HG02571 (cell line): ENCODE results near the gene TFCP2.
"Not testable (repeated sequence)": the region's sequence is repeated elsewhere in the genome, so short reads cannot be mapped to it uniquely, and the experiment has no call there.

ENCODE experiments used
- ATAC-seq: cut with Tn5 transposase; IDR thresholded peaks from one replicate; pipeline ENCODE4 v1.9.1; 2021; ENCODE audit warnings: mild to moderate bottlenecking, moderate library complexity; ENCODE audit not compliant: unreplicated experiment

TFCP2 gene

DNA sequence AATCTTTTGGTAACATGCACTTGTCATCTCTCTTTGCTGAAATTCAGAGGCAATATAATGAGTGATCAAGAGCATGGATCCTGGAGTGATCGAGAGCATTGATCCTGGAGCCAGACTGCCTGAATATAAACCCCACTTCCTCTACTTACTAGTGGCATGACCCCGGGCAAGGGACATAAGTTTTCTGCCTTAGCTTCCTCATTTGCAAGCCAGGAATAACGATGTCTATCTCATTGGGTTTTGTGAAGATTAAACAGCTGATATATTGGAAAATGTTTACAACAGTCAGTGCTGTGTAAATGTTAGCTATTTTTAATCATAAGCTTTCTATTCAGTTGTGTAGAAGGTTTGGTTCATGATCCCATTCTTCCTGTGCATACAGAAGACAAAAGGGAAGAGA, 87.2 kb downstream of the TFCP2 start:
- ATAC-seq, result no peak

GRCh38 chr12:51083126-51083833, 89.7 kb downstream of the TFCP2 start, which contains the start of gene CSRNP2:
CSRNP2 (minus strand) TSS chr12:51083596; CDS start chr12:51076561, 7,035 bp downstream.
- peak; percentile 94 for ATAC-seq

GRCh38 chr12:51082561-51083125, 90.3 kb downstream of the TFCP2 start:
- ATAC-seq, result no peak

- ATAC-seq, result no peak
These were observed 91.5 kb downstream of the TFCP2 start for GRCh38 chr12:51081421-51081820.

GRCh38 chr12:51080136-51080535, 92.8 kb downstream of the TFCP2 start:
- ATAC-seq, result no peak

DNA sequence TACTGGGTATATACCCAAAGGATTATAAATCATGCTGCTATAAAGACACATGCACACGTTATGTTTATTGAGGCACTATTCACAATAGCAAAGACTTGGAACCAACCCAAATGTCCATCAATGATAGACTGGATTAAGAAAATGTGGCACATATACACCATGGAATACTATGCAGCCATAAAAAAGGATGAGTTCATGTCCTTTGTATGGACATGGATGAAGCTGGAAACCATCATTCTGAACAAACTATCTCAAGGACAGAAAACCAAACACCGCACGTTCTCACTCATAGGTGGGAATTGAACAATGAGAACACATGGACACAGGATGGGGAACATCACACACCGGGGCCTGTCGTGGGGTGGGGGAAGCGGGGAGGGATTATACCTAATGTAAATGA, 94.1 kb downstream of the TFCP2 start:
- ATAC-seq, result not testable (repeated sequence)

DNA sequence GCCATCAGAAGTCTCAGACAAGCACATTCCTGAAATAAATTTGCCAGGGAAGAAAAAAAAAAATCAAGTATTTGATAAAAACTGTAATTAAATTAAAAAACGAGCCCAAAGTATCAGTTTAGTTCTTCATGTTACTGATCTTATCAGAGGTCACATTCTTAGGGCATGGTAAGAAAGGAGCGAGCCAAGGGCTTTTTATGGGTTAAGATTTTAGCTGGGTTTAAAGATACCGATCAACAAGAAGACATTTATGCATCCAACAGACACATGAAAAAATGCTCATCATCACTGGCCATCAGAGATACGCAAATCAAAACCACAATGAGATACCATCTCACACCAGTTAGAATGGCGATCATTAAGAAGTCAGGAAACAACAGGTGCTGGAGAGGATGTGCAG, 94.6 kb downstream of the TFCP2 start:
- ATAC-seq, result not testable (repeated sequence)

GRCh38 chr12:51077930-51078329, 95.0 kb downstream of the TFCP2 start:
- no peak for ATAC-seq

DNA sequence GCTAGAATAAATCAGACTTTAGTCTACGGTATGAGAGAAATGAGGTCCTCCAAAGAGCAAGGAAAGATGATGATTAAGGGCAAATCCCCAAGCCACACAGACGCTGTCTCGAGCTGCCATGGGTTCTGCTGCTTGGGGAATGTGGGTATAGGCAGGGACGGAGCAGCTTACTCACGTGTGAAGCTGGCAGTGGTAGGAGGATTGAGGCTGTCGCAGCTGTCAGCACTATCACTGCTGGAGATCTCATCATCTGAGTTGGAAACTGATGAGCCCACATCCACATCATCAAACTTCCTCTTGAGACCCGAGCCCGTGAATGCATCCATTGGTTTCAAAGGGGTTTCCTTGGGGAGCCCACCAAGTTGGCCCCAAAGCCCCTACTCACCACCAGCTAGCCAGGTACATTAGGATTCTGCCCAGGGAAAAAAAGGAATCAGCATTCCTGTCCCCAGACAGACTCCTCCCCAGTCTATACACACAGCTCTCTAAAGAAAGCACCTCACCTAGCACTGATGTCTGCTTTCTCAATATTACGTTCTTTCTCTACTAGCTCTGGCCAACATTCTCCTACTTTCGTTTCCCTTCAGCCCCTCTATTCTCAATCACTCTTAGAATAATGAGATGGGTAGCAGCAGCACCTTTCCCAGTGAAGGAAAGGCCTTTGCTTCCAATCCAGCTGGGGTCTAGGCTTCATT, 96.6 kb downstream of the TFCP2 start:
- no peak for ATAC-seq

GRCh38 chr12:51075390-51075789, 97.5 kb downstream of the TFCP2 start:
- ATAC-seq, result no peak

DNA sequence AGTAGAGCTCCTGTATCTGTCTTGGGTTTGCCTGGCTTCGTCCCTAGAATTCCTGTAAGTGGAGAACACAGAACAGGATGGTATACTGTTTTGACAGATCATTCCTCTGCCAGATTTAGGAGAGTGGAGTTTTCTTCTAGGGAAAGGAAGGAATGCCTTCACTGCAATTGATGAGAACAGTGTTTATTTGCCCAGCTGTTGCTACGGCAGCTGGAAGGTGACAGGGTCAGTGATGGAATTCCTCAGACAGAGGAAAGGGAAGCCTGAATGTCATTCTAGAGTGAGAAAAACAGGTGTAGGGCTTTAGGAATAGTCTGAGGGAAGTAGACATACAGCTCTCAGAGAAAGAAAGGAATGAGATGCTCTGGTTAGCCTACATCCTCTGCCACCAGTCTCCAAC, 101.3 kb downstream of the TFCP2 start:
- no peak for ATAC-seq

DNA sequence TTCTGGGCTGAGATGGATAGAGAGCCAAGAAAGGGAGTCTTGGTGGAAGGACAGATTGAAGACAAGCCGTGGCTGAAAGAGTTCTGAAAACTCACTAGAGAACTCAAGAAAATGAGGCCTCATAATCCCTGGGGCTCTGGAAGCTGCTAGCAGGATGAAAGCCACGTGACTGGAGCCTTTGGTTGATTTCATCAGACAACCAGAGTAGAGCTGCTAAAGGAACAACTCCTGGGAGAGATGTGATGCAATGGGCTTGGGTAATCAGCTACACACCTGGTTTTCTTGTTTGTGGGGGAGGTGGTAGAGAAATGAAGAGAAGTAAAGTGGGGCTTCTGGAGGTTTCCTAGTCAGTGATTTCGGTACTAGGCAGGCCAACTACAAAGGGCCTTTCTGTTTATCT, 102.9 kb downstream of the TFCP2 start:
- ATAC-seq, result no peak

GRCh38 chr12:51067771-51068170, 105.2 kb downstream of the TFCP2 start:
- no peak for ATAC-seq

DNA sequence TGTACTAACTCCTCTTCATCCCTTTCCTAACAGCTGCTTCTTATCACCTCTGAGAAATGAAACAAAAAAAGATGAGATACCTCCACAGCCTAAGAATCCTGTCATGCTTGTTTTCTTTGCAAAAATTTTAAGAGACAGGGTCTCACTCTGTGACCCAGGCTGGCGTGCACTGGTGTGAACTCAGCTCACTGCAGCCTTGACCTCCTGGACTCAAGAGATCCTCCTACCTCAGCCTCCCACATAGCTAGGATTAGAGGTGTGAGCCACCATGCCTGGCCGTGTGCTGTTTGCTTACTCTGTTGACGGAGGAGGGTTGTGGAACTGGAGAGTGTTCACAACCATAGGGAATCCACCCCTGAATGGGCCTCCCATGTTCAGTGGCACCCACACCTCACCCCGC, 105.7 kb downstream of the TFCP2 start:
- no peak for ATAC-seq

- ATAC-seq, result no peak
These were observed 107.4 kb downstream of the TFCP2 start for GRCh38 chr12:51065530-51065929.

GRCh38 chr12:51062631-51063397, 110.1 kb downstream of the TFCP2 start:
- no peak for ATAC-seq

DNA sequence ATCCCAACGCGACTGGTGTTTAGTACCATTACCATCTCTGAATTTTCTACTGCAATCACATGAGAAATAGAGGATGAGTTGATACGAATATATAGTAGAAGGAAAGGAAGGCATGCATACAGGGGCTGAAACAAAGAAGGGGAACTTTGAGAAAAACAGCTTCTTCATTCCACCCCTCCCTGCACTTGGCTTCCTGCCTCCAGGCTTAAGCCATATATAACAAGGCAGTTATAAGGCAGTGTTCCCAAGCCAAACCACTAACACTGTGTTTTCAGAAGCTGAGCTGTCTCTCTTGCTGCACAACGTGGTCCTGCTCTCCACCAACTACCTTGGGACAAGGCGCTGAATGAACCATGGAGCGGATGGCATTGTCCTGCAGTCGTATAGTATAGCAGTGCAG, 113.8 kb downstream of the TFCP2 start:
- no peak for ATAC-seq

- ATAC-seq, result no peak
These were observed 116.7 kb downstream of the TFCP2 start for GRCh38 chr12:51056242-51056641.

DNA sequence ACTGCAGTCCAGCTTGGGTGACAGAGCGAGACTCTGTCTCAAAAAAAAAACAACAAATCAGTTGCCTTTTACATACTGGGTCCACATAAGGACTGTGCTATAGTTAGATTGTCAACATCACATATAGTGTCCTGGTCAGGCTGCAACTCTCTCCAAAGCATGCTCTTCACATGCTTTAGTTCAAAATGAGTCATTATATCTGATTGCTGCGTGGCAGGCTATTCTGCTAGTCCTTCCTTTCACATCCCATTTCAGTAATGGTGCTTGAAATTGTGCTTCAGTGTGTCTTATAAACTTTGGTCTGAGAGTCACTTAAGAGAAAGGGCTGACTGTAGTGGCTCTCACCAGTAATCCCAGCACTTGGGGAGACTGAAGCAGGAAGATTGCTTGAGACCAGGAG, 117.9 kb downstream of the TFCP2 start:
- ATAC-seq, result no peak

GRCh38 chr12:51051787-51052186, 121.1 kb downstream of the TFCP2 start:
- ATAC-seq, result no peak

DNA sequence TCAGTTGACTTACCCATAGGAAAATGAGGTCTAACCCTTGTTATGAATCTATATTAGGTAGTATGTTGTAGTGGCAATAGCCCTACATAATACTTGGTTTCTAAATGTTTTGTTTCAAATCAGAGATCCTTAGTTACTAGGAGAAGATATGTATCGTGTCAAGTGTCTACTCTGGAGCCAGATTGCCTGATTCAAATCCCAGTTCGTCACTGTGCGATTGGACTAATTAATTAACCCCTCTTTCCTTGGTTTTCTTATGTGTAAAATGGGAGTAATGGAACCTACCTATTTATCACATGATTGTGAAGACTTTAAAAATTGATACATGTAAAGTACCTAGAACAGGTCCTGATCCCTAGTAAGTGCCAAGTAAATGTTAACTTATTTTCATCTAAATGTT, 123.4 kb downstream of the TFCP2 start:
- no peak for ATAC-seq
